ENCODE data around the gene SPTSSB. TPM values are rescaled to one million over a fixed set of nuclear protein-coding genes. Genes with fewer than 3 reads are reported as not detected.
A peak's percentile ranks its signal among the peaks of the same experiment; 100 is the strongest.

The SPTSSB gene
- total RNA-seq, 1 donor from 2014 or later = not detected

DNA sequence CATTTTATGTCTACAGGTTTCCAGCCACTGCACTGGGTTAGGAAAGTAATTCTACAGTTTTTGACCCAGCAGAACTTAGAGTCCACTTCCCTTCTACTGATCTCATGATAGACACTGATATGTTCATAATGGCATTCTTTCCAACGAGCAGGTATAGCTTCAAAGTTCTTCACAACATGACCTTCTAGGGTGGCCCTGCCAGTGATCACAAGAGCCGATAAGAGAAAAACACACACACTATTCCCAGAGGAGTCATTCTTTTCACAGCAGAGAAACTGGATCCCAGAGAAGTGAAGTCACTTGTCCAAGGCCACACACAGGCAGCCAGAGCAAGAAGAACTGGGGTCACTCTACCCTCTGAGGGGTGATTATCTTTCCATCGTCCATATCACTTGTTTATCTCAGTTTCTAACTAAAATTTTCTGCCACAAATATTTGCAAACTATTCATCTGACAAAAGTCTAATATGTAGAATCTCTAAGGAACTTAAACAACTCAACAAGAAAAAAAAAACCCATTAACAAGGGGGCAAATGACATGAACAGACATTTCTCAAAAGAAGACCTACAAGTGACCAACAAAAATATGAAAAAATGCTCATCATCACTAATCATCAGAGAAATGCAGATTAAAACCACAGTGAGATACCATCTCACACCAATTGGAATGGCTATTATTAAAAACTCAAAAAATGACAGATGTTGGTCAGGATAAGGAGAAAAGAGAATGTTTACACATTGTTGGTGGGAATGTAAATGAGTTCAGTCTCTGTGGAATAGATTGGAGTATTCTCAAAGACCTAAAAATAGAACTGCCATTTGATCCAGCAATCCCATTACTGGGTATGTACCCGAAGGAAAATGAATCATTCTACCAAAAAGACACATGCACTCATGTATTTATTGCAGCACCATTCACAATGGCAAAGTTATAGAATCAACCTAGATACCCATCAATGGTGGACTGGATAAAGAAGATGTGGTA is 31.5 kb downstream of the SPTSSB start:
- DNase-seq (ENCODE audit: low read depth) = peak; percentile 26

DNA sequence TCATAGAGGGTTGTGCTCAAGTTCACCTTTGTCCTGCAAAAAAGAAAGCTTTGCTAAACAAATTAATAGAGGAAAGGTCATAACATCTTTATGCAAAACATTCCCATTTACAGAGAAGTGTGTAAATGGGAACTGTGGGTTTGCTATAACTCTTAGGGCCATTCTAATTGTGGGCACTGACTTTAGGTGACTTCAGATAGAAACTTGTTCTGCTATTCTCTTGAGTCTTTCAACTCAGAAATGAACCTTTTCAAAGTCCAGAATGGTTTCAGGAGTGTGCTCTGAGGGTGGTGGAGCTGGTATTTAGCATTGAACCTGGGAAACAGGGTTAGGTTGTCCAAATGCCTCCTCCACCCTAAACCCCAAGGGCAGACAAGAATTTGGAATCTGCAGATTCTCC is 34.0 kb downstream of the SPTSSB start:
- DNase-seq (ENCODE audit: low read depth) = no peak

DNA sequence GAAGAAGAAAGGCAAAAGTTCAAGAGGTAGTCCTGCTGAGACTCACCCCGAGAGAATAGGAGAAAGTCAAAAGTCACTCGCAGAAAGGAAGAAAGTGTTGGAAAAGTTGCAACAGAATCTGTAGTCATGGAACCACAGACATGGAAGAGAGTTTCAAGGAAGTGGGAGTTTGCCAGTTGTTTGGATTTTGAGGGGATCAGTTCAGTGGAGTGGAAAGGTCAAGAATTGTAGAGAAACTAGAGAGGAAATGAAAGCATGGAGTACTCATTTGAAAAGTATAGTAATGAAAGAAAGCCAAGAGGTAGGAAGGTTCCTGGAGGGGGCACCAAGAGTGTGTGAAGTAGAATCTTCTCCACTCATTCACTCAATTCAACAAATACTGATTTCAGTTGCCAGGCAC is 34.7 kb downstream of the SPTSSB start:
- DNase-seq (ENCODE audit: low read depth) = no peak

DNA sequence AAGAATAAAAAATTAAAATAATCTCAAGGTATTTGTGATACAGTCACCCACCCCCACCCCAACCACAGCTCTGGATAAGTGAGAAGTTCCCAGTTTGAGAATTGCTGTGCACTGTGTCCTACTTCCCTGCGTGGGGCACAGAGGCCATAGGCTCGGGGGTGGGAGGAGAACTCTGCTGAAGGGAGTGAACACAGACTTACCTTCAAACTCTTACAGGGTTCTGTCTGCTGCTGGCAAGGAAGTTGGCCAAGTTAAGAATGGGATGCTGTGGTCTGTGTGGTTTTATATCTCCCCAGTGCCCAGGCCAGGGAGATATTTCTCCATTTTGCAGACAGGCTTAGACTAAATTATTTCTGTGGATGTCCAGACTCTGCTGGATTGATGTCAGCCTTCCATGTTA is 37.6 kb downstream of the SPTSSB start:
- no peak for DNase-seq (ENCODE audit: low read depth)

DNA sequence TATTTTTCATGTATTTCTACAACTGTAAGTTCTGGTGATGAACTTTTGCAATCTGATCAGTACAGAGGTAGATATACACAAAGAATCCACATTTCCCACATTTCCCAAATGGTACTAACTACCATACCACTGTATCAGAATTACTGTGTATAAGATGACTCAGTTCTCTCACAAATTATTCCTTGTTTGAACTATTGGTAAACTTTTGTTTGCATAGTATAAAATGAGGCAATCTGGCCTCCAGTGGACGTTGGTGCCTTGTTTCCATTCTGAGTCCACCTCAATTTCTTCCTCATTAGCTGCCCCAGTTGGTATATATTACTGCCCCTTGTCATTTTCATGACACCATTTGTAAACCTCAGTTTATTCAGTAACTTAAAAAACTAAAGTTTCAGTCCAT is 38.5 kb downstream of the SPTSSB start:
- DNase-seq (ENCODE audit: low read depth) = no peak

DNA sequence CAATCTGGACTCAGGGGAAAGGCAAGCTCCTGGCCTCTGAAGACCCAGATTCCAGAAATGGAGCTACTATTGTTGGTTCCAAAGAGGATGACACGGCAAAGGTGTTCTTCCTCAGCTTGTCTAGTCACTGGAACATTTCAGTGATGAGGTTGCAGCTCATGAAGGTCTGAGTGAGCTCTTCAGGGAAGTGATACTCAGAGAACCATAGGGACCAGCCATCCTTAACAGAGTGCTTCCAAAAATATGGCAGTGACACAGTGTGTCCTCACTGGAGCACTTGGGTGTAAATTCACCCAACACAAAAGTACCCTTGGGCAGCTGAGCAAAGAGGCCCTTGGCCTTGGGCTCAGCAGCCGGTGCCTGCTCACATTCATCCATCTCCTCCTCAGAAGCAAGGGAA is 46.3 kb downstream of the SPTSSB start:
- no peak for DNase-seq (ENCODE audit: low read depth)

DNA sequence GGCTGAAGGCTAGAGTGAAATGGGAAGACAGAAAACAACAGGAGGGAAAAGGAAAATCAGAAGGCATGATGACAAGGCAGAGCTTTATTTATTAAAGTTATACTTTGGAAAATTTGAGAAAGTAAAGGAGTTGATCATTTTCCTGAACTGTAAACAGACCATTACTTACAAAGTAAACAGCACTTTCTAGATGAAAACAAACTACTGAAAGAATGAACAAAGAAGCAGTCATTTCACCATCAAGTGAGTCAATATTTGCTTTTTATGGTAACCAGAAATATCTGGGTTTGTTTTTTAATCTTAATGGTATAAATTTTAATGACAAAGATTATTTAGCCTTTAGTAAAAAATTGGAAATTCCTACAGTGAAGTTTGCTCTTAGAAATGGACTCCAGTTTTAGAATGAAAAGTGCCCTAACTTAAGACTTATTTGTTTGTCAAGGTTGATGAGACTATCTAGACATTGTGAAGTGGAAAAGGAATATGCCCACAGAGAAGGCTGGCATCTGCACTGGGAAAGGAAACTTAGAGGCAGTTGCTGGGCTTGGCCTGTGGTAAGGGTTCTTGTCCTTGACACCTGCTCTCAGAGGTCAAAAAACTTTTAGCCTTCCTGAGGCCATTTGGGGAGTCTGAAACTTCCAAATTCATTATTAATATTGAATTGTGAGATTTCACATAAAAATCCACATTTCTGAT is 47.2 kb downstream of the SPTSSB start:
- DNase-seq (ENCODE audit: low read depth) = no peak

DNA sequence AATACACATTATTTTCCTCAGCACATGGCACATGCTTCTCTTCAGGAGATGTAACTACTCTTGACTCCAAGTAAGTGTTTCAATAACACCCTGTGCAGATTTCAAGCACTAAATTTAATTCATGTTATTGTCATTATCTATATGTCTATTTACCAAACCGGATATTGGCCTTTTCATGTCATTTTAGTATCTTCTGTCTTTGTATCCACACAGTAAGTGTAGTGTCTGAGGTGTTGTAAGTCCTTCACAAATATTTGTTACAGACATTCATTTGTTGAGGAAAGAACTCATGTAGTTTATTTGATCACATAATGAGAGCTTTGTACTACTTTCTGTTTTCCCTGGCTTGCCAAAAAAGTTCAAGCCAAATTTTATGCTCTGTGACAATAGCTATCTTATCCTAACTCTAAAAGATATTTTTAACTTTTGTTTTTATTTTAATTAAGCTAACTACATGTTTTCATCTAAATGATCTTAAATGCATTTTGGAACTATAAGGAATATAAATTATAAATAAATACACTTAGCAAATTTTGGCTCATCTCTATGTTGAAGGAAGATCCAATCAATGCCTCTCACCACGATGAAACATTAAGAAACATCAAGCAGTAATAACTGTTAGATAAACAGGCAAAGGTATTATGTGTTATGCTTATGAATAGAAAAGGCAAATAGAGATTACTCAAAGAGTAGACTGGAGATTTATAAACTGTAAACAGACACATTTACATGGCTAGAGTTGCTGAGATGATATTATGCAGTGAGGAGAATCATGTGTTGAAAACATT is 48.3 kb downstream of the SPTSSB start:
- no peak for DNase-seq (ENCODE audit: low read depth)

DNA sequence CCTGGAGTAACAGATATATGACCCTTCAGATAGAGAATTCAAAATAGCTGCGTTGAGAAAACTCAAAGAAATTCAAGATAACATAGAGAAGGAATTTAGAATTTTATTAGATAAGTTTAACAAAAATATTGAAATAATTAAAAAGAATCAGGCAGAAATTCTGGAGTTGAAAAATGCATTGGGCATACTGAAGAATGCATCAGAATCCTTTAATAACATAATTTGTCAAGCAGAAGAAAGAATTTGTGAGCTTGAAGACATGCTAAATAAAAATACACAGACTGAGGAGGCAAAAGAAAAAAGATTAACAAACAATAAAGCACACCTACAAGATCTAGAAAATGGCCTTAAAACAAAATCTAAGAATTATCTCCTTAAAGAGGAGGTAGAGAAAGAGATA is 50.5 kb downstream of the SPTSSB start:
- DNase-seq (ENCODE audit: low read depth) = no peak

DNA sequence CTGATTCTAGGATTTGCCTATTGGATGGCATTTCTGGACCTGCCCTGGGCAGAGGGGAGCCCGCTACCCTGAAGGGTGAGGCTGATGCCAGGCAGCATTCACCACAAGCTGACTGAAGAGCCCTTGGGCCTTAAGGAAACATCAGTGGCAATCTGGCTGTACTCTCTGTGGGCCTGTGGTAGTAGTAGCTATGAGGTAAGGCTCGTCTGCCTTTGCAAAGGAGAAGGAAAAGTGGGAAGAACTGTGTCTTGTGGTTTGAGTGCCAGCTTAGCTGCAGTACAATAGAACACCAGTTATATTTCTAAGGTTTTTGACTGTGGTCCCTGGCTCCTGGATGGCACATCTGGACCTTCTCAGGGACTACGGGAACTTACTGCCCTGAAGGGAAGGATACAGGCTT is 51.5 kb downstream of the SPTSSB start:
- no peak for DNase-seq (ENCODE audit: low read depth)

DNA sequence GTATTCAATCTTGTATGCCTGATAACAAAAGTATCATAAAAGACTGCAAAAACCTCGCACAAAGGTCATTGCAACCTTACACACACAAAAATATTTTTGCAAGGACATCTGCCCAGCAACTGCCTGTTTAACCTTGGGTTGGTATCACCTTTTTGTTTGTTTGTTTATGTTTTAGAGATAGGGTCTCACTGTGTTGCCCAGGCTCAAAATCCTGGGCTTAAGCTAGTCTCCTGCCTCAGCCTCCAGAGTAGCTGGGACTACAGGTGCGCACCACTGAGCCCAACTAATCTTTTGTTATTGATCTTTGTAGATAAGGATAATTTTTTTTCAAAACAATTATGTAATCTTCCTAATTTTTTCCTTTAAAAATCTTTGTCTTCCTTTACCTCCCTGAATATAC is 54.2 kb downstream of the SPTSSB start:
- no peak for DNase-seq (ENCODE audit: low read depth)

DNA sequence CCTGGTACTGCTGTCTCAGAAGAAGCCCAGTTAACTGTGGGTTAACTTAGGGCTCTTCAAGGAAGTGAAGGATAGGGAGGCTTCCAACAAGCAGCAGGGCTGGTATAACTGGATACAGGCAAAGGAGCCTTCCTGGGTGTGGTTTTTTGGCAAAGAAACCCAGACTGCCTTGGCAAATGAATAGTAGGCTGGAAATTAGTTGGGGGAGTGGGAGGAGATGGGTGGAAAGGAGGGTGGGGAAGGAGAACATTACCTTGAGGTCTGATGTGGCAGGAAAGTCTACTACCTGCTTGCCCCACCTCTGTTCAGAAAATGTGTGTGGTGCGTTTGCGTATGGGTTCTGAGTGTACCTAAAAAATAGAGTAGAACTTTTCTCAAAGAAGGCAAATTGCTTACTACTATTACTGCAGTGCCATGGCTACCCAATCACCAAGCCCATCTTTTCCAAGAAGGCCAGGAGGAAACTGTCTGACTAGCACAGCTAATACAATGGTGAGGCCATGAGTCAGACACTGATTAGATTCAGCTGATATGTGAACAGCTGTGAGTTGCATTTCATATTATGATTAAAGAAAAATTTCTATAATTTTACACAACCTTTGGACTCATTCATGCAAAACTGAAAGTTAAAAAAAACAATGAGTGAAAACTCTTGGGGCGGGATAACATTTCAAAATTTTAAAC is 55.2 kb downstream of the SPTSSB start:
- no peak for DNase-seq (ENCODE audit: low read depth)

DNA sequence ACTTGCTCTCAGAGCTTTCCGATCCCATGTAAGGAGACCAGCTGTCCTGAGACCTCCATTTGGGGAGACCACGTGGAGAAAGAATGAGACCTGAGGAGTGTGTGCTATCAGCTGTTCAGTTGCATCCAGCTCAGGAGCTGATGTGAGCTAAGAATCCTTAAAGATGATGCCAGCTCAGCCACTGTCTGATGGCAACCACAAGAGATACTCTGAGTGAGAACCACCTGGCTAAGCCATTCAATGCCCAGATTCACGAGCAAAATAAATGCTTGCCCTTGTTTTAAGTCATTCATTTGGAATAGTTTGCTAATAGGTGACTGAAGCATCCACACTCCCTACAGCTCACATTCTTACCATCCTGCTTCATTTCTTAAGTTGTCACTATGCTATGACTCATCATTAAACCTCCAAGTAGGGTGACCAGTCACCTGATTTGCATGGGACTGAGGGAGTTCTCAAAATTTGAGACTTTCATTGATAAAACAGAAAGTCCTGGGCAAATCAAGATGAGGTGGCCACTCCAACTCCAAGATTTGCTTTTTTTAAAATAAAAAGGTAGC is 56.4 kb downstream of the SPTSSB start:
- peak; percentile 49 for DNase-seq (ENCODE audit: low read depth)

DNA sequence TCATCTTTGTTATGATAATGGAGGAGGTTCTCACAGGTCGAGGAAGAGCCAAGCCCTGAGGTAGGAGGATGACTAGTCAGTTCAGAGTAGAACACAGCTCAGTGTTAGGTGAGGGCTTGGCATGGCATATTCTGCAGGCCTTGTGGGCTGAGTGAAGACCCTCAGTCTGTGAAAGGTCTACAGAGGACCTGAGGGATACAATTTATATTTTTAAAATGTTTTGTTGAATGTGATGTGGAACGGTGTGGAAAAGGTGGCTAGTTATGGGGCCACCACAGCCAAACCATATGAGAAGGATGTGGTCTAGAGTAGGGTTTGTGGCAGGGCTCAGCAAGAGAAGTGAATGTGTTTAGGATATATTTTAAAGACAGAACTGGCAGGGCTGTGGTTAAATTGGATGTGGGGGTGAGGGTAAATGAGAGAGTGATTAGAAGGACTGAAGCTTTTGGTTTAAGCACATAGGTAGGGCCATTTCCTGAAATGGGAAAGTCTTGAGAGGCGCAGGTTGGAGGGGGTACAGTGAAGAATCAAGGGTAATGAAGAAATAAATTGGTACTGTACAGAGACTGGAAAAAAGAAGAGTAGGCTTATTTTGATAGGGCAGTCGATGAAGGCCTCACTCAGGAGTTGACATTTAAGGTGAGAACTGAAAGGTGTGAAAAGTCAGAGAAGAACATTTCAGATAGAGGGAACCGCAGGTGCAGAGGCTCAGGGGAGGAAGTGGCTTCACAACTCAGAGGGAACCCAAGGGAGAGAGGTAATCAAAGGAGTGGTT is 60.5 kb downstream of the SPTSSB start:
- DNase-seq (ENCODE audit: low read depth) = no peak

DNA sequence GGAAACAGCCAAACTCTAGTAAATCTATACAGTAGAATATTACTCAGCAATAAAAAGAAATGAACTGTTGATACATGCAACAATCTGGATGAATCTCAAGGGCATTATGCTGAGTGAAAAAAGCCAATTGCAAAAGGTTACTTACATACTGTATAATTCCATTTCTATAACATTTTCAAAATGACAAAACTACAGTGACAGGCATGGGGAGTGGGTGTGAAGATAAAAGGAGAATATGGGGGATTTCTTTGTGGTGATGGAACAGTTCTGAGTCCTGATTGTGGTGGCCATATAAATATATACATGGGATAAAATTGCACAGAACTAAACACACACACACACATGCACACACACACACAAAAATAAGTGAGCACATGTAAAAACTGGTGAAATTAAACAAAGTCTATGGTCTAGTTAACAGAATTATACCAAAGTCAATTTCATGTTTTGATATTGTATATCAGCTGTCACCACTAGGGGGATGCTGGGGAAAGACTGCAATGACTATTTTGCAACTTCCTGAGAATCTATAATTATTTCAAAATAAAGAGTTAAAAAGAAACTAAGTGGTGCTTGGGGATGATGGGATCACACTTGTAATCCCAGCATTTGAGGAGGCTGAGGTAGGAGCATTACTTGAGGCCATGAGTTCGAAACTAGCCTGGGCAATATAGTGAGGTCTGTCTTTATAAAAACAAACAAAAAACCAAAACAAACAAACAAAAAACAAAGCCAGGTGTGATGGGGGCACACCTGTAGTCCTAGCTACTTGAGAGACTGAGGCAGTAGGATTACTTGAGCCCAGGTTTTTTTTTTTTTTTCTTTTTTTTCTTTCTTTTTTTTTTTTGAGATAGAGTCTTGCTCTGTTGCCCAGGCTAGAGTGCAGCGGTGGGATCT is 66.0 kb downstream of the SPTSSB start:
- peak; percentile 16 for DNase-seq (ENCODE audit: low read depth)

DNA sequence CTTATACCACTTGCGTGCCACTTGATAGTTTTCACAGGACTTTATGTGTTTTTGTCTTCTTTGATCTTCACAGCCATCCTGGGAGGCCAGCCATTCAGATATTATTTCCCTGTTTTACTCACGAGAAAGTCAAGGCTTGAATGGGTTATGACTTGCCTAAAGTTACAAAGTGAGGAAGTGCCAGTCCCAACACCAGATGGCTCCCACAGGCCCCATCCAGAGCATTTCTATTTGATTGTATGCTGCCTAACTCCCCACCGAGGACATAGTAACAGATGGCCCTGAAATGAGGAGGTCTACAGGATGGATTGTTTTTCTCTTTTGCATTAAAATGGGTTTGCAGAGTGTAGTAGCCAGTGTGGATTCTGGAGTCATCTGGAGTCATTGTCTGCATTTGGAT is 74.5 kb downstream of the SPTSSB start:
- no peak for DNase-seq (ENCODE audit: low read depth)

DNA sequence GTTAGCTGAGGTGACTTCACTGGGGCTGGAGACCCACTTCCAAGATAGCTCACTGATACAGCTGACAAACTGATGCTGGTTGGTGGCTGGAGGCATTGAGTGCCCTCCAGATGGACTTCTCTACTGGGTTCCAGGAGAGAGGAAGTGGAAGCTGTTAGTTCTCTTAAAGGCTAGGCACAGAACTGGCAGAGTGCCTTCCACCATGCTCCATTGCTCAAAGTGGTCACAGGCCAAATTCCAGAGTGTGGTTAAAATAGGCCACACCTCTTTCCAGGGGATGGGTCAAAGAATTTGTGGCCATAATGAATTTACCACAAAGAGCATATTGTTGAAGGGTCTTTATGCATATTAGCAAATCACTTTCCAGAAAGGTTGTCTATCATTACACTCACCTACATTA is 76.0 kb downstream of the SPTSSB start:
- DNase-seq (ENCODE audit: low read depth) = peak; percentile 59

Measured in myocyte (in vitro differentiated cells).